NK-92 treated with Interleukin-12 subunit alpha and Interleukin-12 subunit beta, amount 100 ng/mL, for 24 hours (cell line): ENCODE data around the gene PDCD1LG2.
"Not testable (repeated sequence)": the region's sequence is repeated elsewhere in the genome, so short reads cannot be mapped to it uniquely, and the experiment has no call there.

Experiments
- DNase-seq: peaks from one replicate; lab custom pipeline; 2025; lab: John Stamatoyannopoulos, UW

PDCD1LG2 gene

GRCh38 chr9:5493679-5494511 lies 16.4 kb upstream of the PDCD1LG2 start:
- no peak for DNase-seq

GRCh38 chr9:5494765-5495164 lies 15.6 kb upstream of the PDCD1LG2 start:
- not testable (repeated sequence) for DNase-seq

- no peak for DNase-seq
Observed at GRCh38 chr9:5499157-5499556, 11.2 kb upstream of the PDCD1LG2 start.

- no peak for DNase-seq
Observed at GRCh38 chr9:5499889-5500398, 10.4 kb upstream of the PDCD1LG2 start.

DNA sequence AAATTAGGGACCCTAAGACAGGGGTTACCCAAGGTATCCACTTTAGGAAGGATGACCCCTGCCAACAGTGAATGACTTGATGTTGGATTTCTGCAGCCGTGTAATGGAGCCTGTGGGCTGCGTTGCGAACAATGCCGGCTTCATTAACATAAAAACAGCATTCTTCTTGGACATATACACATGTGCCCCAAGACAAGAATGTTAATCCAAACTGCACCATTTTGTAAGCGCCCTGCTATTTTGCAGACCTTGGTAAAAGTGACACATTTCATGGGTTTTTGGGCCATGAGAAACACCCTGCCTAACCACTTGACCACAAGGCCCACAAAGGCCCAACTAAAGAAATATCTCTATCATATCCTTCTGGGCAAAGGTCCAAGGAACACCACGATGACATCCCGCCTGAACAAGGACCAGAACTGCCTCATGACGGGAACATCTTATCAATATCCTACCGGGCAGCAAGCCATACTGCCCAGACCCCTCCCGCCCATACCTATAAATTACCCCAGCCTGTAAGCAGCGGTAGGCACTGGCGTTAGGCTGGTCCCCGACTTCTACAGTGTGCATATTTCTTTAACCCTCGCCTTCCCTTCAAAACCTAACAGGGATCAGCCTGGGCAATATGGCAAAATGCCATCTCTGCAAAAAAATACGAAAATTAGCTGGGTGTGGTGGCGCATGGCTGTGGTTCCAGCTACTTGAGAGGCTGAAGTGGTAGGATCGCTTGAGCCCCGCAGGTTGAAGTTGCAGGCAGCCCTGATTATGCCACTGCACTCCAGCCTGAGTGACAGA lies 9.7 kb upstream of the PDCD1LG2 start:
- no peak for DNase-seq

DNA sequence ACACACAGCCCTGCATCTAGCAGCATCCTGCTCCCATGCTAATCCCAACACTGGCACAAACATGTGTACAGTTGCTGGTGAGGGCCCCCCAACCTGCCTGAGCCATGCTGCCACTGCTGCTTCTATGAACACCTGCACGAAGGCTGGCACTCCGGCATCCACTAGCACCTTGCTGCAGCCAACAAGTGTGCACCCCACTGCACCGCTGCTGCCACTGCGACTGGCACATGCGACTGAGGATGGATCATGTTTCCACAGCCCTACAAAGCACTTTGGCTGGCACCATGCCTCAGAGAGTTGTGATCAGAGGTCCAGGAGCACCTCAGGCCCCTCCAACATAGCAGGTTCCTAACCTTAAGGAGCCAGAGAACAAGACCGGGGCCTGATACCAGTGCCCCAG lies 7.8 kb upstream of the PDCD1LG2 start:
- no peak for DNase-seq

- DNase-seq, result no peak
Observed at GRCh38 chr9:5509573-5509972, 758 bp upstream of the PDCD1LG2 start.

DNA sequence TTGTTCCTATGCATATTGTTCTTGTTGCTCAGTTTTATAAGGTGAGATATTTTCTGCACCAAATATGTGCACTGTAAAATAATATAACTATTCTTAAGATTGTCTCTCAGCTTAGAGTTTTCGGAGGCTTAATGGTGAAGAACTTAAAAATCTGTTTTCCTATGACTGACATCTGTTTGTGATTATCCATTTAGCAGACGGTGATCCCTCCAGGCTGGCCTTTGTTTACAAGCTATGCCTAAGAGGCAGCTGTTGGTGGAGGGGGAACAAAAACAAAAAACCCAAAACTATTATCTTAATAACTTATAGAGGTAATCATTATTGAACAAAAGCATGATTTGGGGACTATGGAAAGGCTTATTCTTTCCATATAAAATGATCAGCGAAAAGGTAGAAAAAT lies 658 bp downstream of the PDCD1LG2 start:
- no peak for DNase-seq

GRCh38 chr9:5511476-5511875 lies 1.1 kb downstream of the PDCD1LG2 start:
- DNase-seq, result no peak

GRCh38 chr9:5511935-5512580 lies 1.7 kb downstream of the PDCD1LG2 start:
- DNase-seq, result no peak

- DNase-seq, result no peak
Observed at GRCh38 chr9:5512658-5513452, 2.5 kb downstream of the PDCD1LG2 start.

GRCh38 chr9:5513966-5514616 lies 3.8 kb downstream of the PDCD1LG2 start:
- no peak for DNase-seq

- DNase-seq, result no peak
Observed at GRCh38 chr9:5514617-5515260, 4.4 kb downstream of the PDCD1LG2 start.

DNA sequence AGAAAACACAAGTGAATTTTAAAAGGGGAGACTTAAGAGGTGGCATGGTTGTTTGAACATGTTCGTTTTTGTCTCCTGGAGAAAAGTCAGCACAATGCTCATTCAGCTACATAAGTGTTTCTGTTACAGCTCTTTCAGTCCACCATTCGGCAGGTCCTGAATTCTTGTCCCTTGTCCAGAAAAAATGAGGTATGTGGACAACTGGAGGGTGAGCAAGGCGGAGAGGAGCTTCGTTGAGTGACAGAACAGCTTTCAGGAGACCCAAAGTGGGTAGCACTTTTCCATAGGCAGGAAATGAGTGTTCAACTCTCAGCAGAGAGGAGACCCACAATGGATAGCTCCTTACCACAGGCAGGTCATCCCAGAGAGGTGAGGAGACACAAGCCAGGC lies 4.9 kb downstream of the PDCD1LG2 start:
- DNase-seq, result no peak

DNA sequence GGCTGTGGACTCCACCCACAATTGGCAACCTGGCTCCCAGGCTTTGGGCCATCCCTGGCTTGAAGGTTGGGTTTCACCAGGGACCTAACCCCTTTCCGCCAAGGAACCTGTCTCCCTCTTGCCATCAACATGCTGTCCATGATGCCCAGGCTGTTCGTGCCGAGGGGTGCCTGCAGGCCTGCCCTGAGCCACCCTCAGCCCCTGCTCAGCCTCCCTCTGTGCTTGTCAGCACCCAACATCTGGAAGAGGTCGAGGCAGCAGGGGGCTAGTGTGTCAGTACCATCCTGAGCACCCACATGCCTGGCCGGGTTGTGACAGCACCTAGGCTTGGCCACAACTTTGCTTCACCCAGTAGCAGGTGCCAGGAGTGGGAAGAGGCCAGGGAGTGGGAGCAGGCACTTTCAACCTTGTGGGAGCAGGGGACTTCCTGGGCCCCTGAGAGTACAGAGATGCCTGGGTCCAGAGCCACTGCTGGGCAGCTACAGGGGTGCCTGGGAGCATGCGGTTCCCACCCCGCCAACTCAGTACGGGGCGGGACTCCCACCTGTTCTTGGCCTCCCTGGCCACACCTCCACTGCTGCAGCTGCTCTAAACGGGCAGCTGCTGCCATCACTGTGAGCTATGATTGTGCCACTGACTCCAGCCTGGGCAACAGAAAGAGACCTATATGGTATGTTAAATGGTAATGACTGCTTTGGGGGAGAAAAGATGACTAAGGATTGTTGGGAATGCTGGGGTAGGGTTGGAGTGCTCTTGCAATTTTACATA lies 6.3 kb downstream of the PDCD1LG2 start:
- DNase-seq, result no peak

DNA sequence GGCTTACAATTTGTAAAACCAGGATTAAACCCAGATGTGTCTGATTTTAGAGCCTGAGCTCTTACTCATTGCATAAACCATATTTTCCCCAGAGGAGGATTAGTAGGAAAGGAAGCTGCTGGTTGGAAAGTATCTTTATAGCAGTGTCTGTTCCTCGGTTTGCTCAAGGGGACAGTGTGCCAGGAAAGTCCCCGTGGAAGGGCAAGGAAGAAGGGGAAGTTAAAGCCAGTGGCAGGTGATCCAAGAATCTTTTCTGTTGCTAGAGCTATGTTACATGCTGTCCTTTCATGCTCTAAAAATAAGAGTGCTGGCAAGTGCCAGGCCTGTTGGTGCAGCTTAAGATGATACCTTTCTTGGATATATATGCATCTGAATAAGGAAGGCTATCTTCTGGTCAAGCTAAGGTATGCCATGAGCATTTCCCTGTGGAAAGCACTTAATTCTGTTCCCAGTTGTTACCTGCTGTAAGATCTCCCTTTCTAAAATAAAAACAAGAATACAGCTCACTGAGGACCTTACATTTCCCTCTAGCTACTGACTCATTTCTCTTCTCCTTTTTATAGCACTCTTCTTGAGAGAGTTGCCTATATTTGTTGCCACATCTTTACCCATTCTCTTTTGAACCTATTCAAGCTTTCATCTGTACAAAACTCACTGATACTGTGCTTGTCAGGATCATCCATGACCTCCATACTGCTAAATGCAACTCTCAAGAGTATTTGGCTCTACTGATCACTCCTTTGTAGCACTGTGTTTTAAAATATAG lies 8.0 kb downstream of the PDCD1LG2 start:
- no peak for DNase-seq

GRCh38 chr9:5518937-5519319 lies 8.6 kb downstream of the PDCD1LG2 start:
- DNase-seq, result no peak

GRCh38 chr9:5524090-5524489 lies 13.8 kb downstream of the PDCD1LG2 start:
- no peak for DNase-seq

DNA sequence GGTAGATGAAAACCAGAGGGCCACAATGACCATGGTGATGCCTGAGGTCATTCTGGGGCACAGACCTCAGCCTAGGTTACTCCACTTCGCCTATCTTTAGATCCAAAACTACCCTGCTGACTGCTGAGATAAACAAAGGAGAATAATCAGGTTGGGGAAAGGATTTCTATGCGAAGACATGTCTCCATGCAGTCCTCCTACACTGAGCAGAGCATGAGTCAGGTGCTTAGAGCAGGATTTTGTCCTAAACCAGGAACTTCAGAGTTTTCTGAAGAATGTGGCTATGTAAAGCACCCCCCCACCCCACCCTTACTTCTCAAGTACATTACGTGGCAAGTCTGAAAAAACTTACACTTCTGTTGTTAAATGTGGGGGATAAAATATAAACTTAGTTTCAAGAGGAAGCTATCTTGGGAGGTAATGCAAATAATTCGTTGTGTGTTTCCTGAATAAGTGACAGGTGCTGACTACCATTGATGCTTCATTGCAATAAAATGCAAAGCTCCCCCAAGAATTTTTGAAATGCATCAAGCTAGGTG lies 19.4 kb downstream of the PDCD1LG2 start:
- DNase-seq, result no peak
